DOHH2 (cell line): ENCODE results near the gene ADK.

Experiments used
- H3F3A ChIP-seq: fragments of 200-600 bp; sonication (generic), shearing (Covaris generic); 2 replicates; pipeline ENCODE4 v1.6.0; 2016; ENCODE audit warnings: antibody characterized with exemption, mild to moderate bottlenecking; ENCODE audit not compliant: control insufficient read depth, insufficient read depth
- H3K27ac ChIP-seq: fragments of 200-600 bp; sonication (generic); 2 replicates; pipeline ENCODE4 v1.5.1; 2014; ENCODE audit warnings: low read depth, mild to moderate bottlenecking, low read length, moderate library complexity
- H3K27me3 ChIP-seq: fragments of 200-600 bp; sonication (generic); 2 replicates; pipeline ENCODE4 v1.6.1; 2014; ENCODE audit warnings: mild to moderate bottlenecking, low read length, mixed read lengths; ENCODE audit not compliant: control insufficient read depth
- H3K36me3 ChIP-seq: fragments of 200-600 bp; sonication (generic); 2 replicates; pipeline ENCODE4 v1.6.1; 2014; ENCODE audit warnings: mild to moderate bottlenecking, low read length, moderate library complexity, mixed read lengths; ENCODE audit not compliant: control insufficient read depth
- H3K4me1 ChIP-seq: fragments of 200-600 bp; sonication (generic); 2 replicates; pipeline ENCODE4 v1.6.1; 2014; ENCODE audit warnings: mild to moderate bottlenecking, low read length, mixed read lengths; ENCODE audit not compliant: control insufficient read depth
- H3K4me2 ChIP-seq: fragments of 200-600 bp; sonication (generic); 2 replicates; pipeline ENCODE4 v1.6.0; 2014; ENCODE audit warnings: mild to moderate bottlenecking, low read length, moderate library complexity
- H3K4me3 ChIP-seq: fragments of 200-600 bp; sonication (generic); 2 replicates; pipeline ENCODE4 v1.5.1; 2014; ENCODE audit warnings: mild to moderate bottlenecking, low read length, mixed read lengths
- H3K79me2 ChIP-seq: fragments of 200-600 bp; sonication (generic); 2 replicates; pipeline ENCODE4 v1.6.1; 2014; ENCODE audit warnings: mild to moderate bottlenecking, low read length, mixed read lengths; ENCODE audit not compliant: control insufficient read depth
- H3K9me2 ChIP-seq: fragments of 200-600 bp; sonication (generic); replicated peaks from 2 replicates; pipeline ENCODE4 v1.6.1; 2014; ENCODE audit warnings: mild to moderate bottlenecking, low read length, mixed read lengths; ENCODE audit not compliant: control insufficient read depth
- H3K9me3 ChIP-seq: fragments of 200-600 bp; sonication (generic); 2 replicates; pipeline ENCODE4 v1.6.1; 2014; ENCODE audit warnings: antibody characterized with exemption, low read length, mixed read lengths; ENCODE audit not compliant: control insufficient read depth, insufficient read depth
- H4K20me1 ChIP-seq: fragments of 200-600 bp; sonication (generic); 2 replicates; pipeline ENCODE4 v1.6.0; 2014; ENCODE audit warnings: low read depth, mild to moderate bottlenecking, antibody characterized with exemption, low read length, moderate library complexity; ENCODE audit not compliant: control insufficient read depth, insufficient read depth
- CTCF ChIP-seq: fragments of 200-600 bp; sonication (generic); IDR thresholded peaks from one replicate; pipeline ENCODE4 v1.5.1; 2014; ENCODE audit warnings: antibody characterized with exemption, mild to moderate bottlenecking, low read depth, low read length; ENCODE audit not compliant: poor library complexity, severe bottlenecking
- EZH2phosphoT487 ChIP-seq: fragments of 200-600 bp; sonication (generic); IDR thresholded peaks from 2 replicates; pipeline ENCODE4 v1.6.1; 2017; ENCODE audit warnings: borderline replicate concordance, mild to moderate bottlenecking, antibody characterized with exemption, low read length, moderate library complexity, mixed read lengths

Gene ADK

GRCh38 chr10:74199315-74199714 lies 48.3 kb downstream of the ADK start:
- Histone ChIP-seq H3K9me3 (no peaks in the 10 kb centered on the region), H3K36me3 (no peaks in the 10 kb centered on the region; the same call in 1 of the 2 replicates), H3K27ac (no peak overlapping the region), H3K9me2 (no peaks in the 10 kb centered on the region), H4K20me1 (no peaks in the 10 kb centered on the region), H3K27me3 (no peaks in the 10 kb centered on the region), H3K4me1 (no peaks in the 10 kb centered on the region), H3F3A (peaks cover 3% of the 10 kb centered on the region; the same call in 1 of the 2 replicates), H3K4me3 (no peak overlapping the region), H3K4me2 (no peak overlapping the region), H3K79me2 (peaks cover 25% of the 10 kb centered on the region)
- TF ChIP-seq EZH2phosphoT487 = no peak

- Histone ChIP-seq H4K20me1 (no peaks in the 10 kb centered on the region), H3K4me2 (no peak overlapping the region), H3K36me3 (no peaks in the 10 kb centered on the region; the same call in 1 of the 2 replicates), H3K79me2 (peaks cover 12% of the 10 kb centered on the region), H3K27ac (no peak overlapping the region), H3K4me3 (no peak overlapping the region), H3K9me3 (no peaks in the 10 kb centered on the region), H3K4me1 (no peaks in the 10 kb centered on the region), H3F3A (peaks cover 3% of the 10 kb centered on the region; the same call in 1 of the 2 replicates), H3K27me3 (no peaks in the 10 kb centered on the region), H3K9me2 (no peaks in the 10 kb centered on the region)
- TF ChIP-seq EZH2phosphoT487 (no peak), CTCF (no peak)
Observed at GRCh38 chr10:74202356-74202755, 51.3 kb downstream of the ADK start.

- no peak overlapping the region for H3K4me3 ChIP-seq
- no peaks in the 10 kb centered on the region for H3K4me1 ChIP-seq
- no peaks in the 10 kb centered on the region for H3K9me3 ChIP-seq
- H3K36me3 ChIP-seq = no peaks in the 10 kb centered on the region
- H3F3A ChIP-seq = no peaks in the 10 kb centered on the region
- H3K27me3 ChIP-seq = no peaks in the 10 kb centered on the region
- H3K4me2 ChIP-seq = no peak overlapping the region
- TF ChIP-seq EZH2phosphoT487 (no peak), CTCF (no peak)
- no peaks in the 10 kb centered on the region for H3K9me2 ChIP-seq
- no peak overlapping the region for H3K27ac ChIP-seq
- H4K20me1 ChIP-seq = no peaks in the 10 kb centered on the region
- H3K79me2 ChIP-seq = no peaks in the 10 kb centered on the region
Observed at GRCh38 chr10:74206746-74207145, 55.7 kb downstream of the ADK start.

GRCh38 chr10:74207691-74208480 lies 56.9 kb downstream of the ADK start:
- Histone ChIP-seq H3K36me3 (no peaks in the 10 kb centered on the region), H3F3A (no peaks in the 10 kb centered on the region), H4K20me1 (no peaks in the 10 kb centered on the region), H3K27ac (no peak overlapping the region), H3K4me2 (no peak overlapping the region), H3K79me2 (peaks cover 5% of the 10 kb centered on the region), H3K9me3 (no peaks in the 10 kb centered on the region), H3K27me3 (no peaks in the 10 kb centered on the region), H3K4me3 (no peak overlapping the region), H3K9me2 (no peaks in the 10 kb centered on the region), H3K4me1 (no peaks in the 10 kb centered on the region)
- TF ChIP-seq CTCF (no peak), EZH2phosphoT487 (no peak)
